ENCODE results near the gene AHI1.
"Not testable (repeated sequence)": the region's sequence is repeated elsewhere in the genome, so short reads cannot be mapped to it uniquely, and the experiment has no call there.

The AHI1 gene

GRCh38 chr6:135260612-135261011 is 236.9 kb downstream of the AHI1 start:
- no peak for DNase-seq (ENCODE audit: low read depth)

GRCh38 chr6:135258970-135259369 is 238.6 kb downstream of the AHI1 start:
- no peak for DNase-seq (ENCODE audit: low read depth)

GRCh38 chr6:135257631-135258405 is 239.7 kb downstream of the AHI1 start:
- DNase-seq (ENCODE audit: low read depth): no peak

- no peak for DNase-seq (ENCODE audit: low read depth)
Observed at GRCh38 chr6:135256866-135257265, 240.7 kb downstream of the AHI1 start.

GRCh38 chr6:135254471-135254870 is 243.1 kb downstream of the AHI1 start:
- no peak for DNase-seq (ENCODE audit: low read depth)

GRCh38 chr6:135251498-135252441 is 245.8 kb downstream of the AHI1 start:
- no peak for DNase-seq (ENCODE audit: low read depth)

- no peak for DNase-seq (ENCODE audit: low read depth)
Observed at GRCh38 chr6:135250751-135251497, 246.6 kb downstream of the AHI1 start.

GRCh38 chr6:135250234-135250633 is 247.3 kb downstream of the AHI1 start:
- DNase-seq (ENCODE audit: low read depth): peak; percentile 3

GRCh38 chr6:135246412-135247012 is 251.0 kb downstream of the AHI1 start:
- DNase-seq (ENCODE audit: low read depth): not testable (repeated sequence)

GRCh38 chr6:135244805-135245204 is 252.7 kb downstream of the AHI1 start:
- DNase-seq (ENCODE audit: low read depth): no peak

- no peak for DNase-seq (ENCODE audit: low read depth)
Observed at GRCh38 chr6:135243871-135244796, 253.4 kb downstream of the AHI1 start.

- DNase-seq (ENCODE audit: low read depth): no peak
Observed at GRCh38 chr6:135240711-135241110, 256.8 kb downstream of the AHI1 start.

- DNase-seq (ENCODE audit: low read depth): no peak
Observed at GRCh38 chr6:135236732-135237131, 260.8 kb downstream of the AHI1 start.

- DNase-seq (ENCODE audit: low read depth): no peak
Observed at GRCh38 chr6:135236319-135236718, 261.2 kb downstream of the AHI1 start.

- no peak for DNase-seq (ENCODE audit: low read depth)
Observed at GRCh38 chr6:135235716-135236115, 261.8 kb downstream of the AHI1 start.

GRCh38 chr6:135234492-135234780 is 263.1 kb downstream of the AHI1 start:
- no peak for DNase-seq (ENCODE audit: low read depth)

- DNase-seq (ENCODE audit: low read depth): no peak
Observed at GRCh38 chr6:135233686-135234491, 263.7 kb downstream of the AHI1 start.

Data from HS-27A (cell line).